BLaER1 treated with 17β-estradiol and CSF1 and Interleukin-3, amounts not matched to agents 10 nM and 100 nM (cell line): Measurements from ENCODE around the gene SOD2.
"Not testable (repeated sequence)": the region's sequence is repeated elsewhere in the genome, so short reads cannot be mapped to it uniquely, and the experiment has no call there.

ENCODE experiments used
- H3K27ac ChIP-seq, 11 experiments: shearing (Covaris generic); formaldehyde crosslinking; 2 replicates each; pipeline ENCODE4 v1.8.1; 2022
- H3K27me3 ChIP-seq, 11 experiments: shearing (Covaris generic); formaldehyde crosslinking; 2 replicates each; pipeline ENCODE4 v1.8.1; 2022
- H3K36me3 ChIP-seq, 11 experiments: shearing (Covaris generic); formaldehyde crosslinking; 2 replicates each; pipeline ENCODE4 v1.8.1; 2022
- H3K4me1 ChIP-seq, 10 experiments: shearing (Covaris generic); formaldehyde crosslinking; 2 replicates each; pipeline ENCODE4 v1.8.1; 2022
- H3K4me2 ChIP-seq, 11 experiments: shearing (Covaris generic); formaldehyde crosslinking; 2 replicates each; pipeline ENCODE4 v1.8.1; 2022
- H3K4me3 ChIP-seq, 10 experiments: shearing (Covaris generic); formaldehyde crosslinking; 2 replicates each; pipeline ENCODE4 v1.8.1; 2022
- H3K9ac ChIP-seq, 11 experiments: shearing (Covaris generic); formaldehyde crosslinking; 2 replicates each; pipeline ENCODE4 v1.8.1; 2022
- H3K9me3 ChIP-seq, 11 experiments: shearing (Covaris generic); formaldehyde crosslinking; replicated peaks in 1 of 11; 2 replicates each; pipeline ENCODE4 v1.8.1; 2022
- H4K20me1 ChIP-seq, 11 experiments: shearing (Covaris generic); formaldehyde crosslinking; 2 replicates each; pipeline ENCODE4 v1.8.1; 2022
- Cebpa-rat ChIP-seq, 11 experiments: shearing (Covaris generic); IDR thresholded peaks; 2 replicates each; pipeline ENCODE4 v1.8.1; 2022

Gene SOD2

DNA sequence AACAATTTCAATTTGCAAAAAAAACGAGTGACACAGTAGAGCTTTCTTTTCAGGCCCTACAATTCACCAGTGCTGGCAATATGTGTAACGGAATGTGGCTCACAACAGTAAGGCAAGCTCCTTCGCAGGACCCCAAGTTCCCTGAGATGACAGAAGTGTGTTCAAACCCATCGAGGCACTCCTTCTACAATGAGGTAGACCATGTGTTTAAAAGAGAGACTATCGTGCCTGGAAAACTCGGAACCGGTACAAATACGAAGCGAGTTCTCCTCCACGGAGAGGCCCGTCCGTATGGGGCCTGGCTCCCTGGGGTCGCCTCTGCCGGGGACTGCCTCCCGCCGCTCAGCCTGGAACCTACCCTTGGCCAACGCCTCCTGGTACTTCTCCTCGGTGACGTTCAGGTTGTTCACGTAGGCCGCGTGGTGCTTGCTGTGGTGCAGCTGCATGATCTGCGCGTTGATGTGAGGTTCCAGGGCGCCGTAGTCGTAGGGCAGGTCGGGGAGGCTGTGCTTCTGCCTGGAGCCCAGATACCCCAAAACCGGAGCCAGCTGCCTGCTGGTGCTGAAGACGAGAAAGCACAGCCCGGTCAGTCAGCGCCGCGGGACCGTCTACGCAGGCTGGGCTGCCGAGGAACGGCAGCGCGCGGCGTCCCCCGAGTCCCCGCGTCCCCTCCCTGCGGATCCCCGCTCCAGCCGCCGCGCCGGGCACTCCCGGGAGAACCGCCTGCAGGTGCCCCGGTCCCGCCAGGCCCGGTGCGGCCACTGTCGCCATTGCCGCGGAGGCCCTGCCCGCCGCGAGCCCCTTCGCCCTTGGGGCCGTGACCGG, 526 bp downstream of the SOD2 start:
- H3K9ac ChIP-seq, result peak overlapping the region; percentile 90 to 98 (median 96)
- H3K4me3 ChIP-seq, result peak overlapping the region; percentile 87 to 98 (median 94)
- no peak for TF ChIP-seq Cebpa-rat (IDR thresholded peaks at IDR 0.05)

DNA sequence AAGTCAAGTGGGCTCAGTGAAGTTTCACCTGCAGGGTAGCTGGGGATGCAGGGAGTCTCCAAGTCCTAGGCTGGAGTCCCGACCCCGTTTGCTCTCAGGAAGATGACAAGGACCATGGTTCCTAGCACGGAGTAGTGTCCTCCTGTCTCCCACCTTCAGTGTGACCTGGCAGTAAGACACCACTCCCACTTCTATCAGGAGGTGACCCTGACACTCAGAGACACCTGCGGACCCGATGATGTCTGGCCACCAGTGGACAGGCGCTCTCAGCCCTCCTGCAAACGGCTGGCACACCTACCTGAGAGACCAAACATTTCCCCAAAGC, 1.1 kb downstream of the SOD2 start:
- no peak for TF ChIP-seq Cebpa-rat (IDR thresholded peaks at IDR 0.05)
- H3K4me1 ChIP-seq, result peaks cover 43 to 60% (median 57%) of the 10 kb centered on the region in 10 experiments
- H3K4me2 ChIP-seq, result peak overlapping the region; percentile 53 to 98 (median 91)
- peak overlapping the region; percentile 87 to 98 (median 94) for H3K4me3 ChIP-seq
- H3K9me3 ChIP-seq, result no peaks in the 10 kb centered on the region
- peak overlapping the region; percentile 88 to 98 (median 93) for H3K27ac ChIP-seq
- H4K20me1 ChIP-seq, result peaks cover 14 to 57% (median 47%) of the 10 kb centered on the region in 11 experiments; a peak in 21 of 22 replicates
- peaks cover 34 to 57% (median 42%) of the 10 kb centered on the region in 11 experiments for H3K36me3 ChIP-seq
- H3K27me3 ChIP-seq, result no peaks in the 10 kb centered on the region
- H3K9ac ChIP-seq, result peak overlapping the region; percentile 90 to 98 (median 96)

More for the DNA sequence above, 526 bp downstream of the SOD2 start:
- H3K27me3 ChIP-seq, result no peaks in the 10 kb centered on the region
- H3K36me3 ChIP-seq, result peaks cover 28 to 51% (median 36%) of the 10 kb centered on the region in 11 experiments
- H3K4me1 ChIP-seq, result peaks cover 46 to 65% (median 60%) of the 10 kb centered on the region in 10 experiments
- H3K27ac ChIP-seq, result peak overlapping the region; percentile 88 to 98 (median 93)
- peak overlapping the region; percentile 53 to 98 (median 91) for H3K4me2 ChIP-seq
- H3K9me3 ChIP-seq, result no peaks in the 10 kb centered on the region
- peaks cover 14 to 51% (median 41%) of the 10 kb centered on the region in 11 experiments; a peak in 21 of 22 replicates for H4K20me1 ChIP-seq

DNA sequence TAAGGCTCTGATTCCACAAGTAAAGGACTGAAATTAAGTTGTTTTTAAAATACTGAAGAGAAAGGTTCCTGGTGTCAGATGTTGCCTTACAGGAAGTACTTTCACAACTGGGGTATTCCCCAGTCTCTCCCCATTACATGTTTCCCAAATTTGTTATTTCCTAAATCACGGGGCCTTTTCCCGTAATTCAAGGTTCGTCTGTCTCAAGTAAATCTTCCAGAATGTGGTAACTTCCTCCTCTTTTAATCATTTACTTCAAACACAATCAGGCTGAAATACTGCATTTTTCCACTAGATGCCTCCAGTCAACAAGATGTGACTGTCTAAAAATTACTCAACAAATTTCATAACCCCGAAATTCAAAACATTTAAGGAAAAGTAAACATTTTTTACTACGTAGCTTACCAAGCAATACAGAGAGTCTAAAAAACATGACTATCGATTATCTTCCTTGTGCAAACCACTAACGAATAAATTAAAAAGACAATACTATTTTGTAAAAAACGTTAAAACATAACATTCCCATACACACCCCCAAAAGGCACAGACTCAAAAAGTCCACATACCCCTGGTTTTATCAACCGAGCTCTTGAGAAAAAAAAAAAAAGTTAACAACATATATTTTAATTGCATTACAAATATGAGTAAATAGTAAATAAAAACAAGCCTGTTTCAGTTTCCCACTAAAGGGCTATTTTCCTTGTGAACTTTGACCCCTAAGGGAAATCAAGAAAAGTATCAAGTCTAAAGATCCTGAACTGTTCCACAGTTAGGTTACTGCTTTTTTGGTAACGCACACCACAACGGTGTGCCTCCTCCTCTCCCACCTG, 1.7 kb downstream of the SOD2 start:
- H3K9ac ChIP-seq, result peak overlapping the region; percentile 90 to 98 (median 96)
- H4K20me1 ChIP-seq, result peaks cover 14 to 62% (median 53%) of the 10 kb centered on the region in 11 experiments; a peak in 21 of 22 replicates
- H3K36me3 ChIP-seq, result peaks cover 39 to 63% (median 48%) of the 10 kb centered on the region in 11 experiments
- peak overlapping the region; percentile 53 to 98 (median 91) for H3K4me2 ChIP-seq
- no peaks in the 10 kb centered on the region for H3K9me3 ChIP-seq
- no peaks in the 10 kb centered on the region for H3K27me3 ChIP-seq
- H3K4me1 ChIP-seq, result peaks cover 38 to 60% (median 55%) of the 10 kb centered on the region in 10 experiments
- peak overlapping the region; percentile 88 to 98 (median 93) for H3K27ac ChIP-seq
- H3K4me3 ChIP-seq, result peak overlapping the region; percentile 87 to 98 (median 94)
- TF ChIP-seq Cebpa-rat (IDR thresholded peaks at IDR 0.05), result peak in 5 of 11 experiments; percentile 47 to 70 (median 54); a peak in 8 of 22 replicates

DNA sequence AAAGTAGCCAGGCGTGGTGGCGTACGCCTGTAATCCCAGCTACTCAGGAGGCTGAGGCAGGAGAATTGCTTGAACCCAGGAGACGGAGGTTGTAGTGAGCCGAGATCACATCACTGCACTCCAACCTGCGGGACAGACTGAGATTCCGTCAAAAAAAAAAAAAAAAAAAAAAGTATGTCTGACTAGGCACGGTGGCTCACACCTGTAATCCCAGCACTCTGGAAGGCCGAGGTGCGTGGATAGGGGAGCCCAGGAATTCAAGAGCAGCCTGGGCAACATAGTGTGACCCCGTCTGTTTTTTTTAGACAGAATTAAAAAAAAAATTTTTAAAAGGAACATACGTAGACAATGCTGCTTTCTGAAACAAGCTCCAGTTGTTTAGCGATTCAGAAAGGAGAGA, 2.9 kb downstream of the SOD2 start:
- H3K27me3 ChIP-seq, H3K9me3 ChIP-seq: not testable (repeated sequence)
- H3K4me2 ChIP-seq, result peak overlapping the region in 9 of 11 experiments; percentile 19 to 99 (median 48); a peak in 14 of 22 replicates
- peaks cover 52 to 75% (median 60%) of the 10 kb centered on the region in 11 experiments for H3K36me3 ChIP-seq
- peaks cover 17 to 72% (median 65%) of the 10 kb centered on the region in 11 experiments; a peak in 21 of 22 replicates for H4K20me1 ChIP-seq
- peak overlapping the region in 8 of 11 experiments; percentile 3 to 98 (median 50); a peak in 13 of 22 replicates for H3K9ac ChIP-seq
- peaks cover 30 to 60% (median 43%) of the 10 kb centered on the region in 10 experiments for H3K4me1 ChIP-seq
- peak overlapping the region in 5 of 10 experiments; percentile 56 to 96 (median 93); a peak in 9 of 20 replicates for H3K4me3 ChIP-seq
- H3K27ac ChIP-seq, result peak overlapping the region in 10 of 11 experiments; percentile 7 to 98 (median 89); a peak in 15 of 22 replicates

DNA sequence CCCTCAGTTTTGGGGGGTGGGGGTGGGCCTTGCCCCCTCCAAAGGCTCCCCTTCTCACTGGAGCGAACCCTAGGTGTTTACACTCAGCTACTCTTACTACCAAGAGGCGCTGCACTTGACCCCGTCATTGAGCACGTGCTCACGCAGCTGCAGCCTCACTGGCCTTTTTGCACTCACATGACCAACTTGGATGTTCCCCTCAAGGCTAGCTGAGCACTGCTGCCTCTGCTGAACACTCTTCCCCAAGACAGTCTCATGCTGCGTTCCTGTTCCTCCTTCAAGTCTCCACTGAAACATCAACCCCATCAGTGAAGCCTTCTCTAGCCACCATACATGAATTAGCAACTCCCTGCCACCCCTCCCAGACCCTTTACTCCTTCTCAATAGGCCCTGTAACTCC, 4.0 kb downstream of the SOD2 start:
- Histone ChIP-seq H4K20me1 (peaks cover 17 to 83% (median 74%) of the 10 kb centered on the region in 11 experiments; a peak in 21 of 22 replicates), H3K4me3 (peak overlapping the region in 4 of 10 experiments; percentile 56 to 96 (median 94); a peak in 8 of 20 replicates), H3K27me3 (no peaks in the 10 kb centered on the region), H3K27ac (peak overlapping the region in 8 of 11 experiments; percentile 13 to 98 (median 65); a peak in 13 of 22 replicates), H3K9me3 (no peaks in the 10 kb centered on the region), H3K36me3 (peaks cover 63 to 86% (median 72%) of the 10 kb centered on the region in 11 experiments), H3K4me1 (peaks cover 19 to 64% (median 32%) of the 10 kb centered on the region in 10 experiments), H3K4me2 (peak overlapping the region in 9 of 11 experiments; percentile 21 to 99 (median 48); a peak in 15 of 22 replicates), H3K9ac (peak overlapping the region in 7 of 11 experiments; percentile 8 to 98 (median 59); a peak in 14 of 22 replicates)
- TF ChIP-seq Cebpa-rat (IDR thresholded peaks at IDR 0.05), result no peak

DNA sequence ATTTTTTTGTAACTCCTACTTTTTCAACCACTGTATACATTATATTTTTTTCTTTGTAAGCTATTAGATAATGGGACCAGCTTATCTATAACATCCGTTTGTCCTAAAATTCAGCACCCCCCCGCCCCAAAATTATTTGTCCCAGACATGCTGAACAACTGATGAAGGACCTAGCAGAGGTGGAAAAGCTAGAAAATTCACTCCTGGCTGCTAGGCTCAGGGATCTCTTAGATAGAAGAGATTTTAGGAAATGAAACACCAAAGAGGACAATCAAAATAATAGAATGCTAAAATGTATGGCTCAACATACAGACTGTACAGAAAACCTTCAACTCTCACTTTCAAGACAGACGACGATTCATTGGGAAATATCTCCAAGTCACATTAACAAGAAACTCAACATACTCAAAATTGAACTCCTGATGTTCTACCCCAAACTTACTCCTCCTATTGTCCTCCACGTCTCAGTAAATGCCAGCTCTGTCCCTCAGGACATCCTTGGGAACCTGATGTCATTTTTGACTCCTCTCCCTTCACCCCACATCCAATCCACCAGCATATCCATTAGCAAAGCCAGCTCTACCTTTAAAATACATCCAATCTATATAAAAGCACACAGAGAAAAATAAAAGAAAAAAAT, 4.7 kb downstream of the SOD2 start:
- H3K9ac ChIP-seq, result peak overlapping the region in 6 of 11 experiments; percentile 31 to 98 (median 78); a peak in 12 of 22 replicates
- H3K36me3 ChIP-seq, result peaks cover 69 to 93% (median 78%) of the 10 kb centered on the region in 11 experiments

DNA sequence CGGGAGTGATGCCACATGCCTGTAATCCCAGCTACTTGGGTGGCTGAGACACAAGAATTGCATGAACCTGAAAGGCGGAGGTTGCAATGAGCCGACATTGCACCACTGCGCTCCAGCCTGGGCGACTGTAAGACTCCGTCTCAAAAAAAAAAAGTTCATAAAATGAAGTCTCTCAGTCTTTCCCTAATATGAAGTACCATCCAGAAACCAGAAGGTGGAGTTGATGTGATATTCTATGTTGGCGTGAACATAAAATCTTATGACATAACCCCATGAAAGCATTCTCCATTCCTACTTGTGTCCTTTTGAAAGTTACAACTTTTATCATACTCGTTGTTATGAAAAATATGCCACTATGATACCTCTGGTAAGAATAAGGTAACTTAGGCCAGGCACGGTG, 5.7 kb downstream of the SOD2 start:
- Histone ChIP-seq H3K9me3 (no peaks in the 10 kb centered on the region), H4K20me1 (peaks cover 20 to 93% (median 78%) of the 10 kb centered on the region in 11 experiments; a peak in 21 of 22 replicates), H3K4me1 (peaks cover 15 to 80% (median 28%) of the 10 kb centered on the region in 10 experiments), H3K4me2 (peak overlapping the region in 5 of 11 experiments; percentile 5 to 99 (median 88); a peak in 8 of 22 replicates), H3K4me3 (peak overlapping the region in 3 of 10 experiments; percentile 93 to 96 (median 94); a peak in 6 of 20 replicates), H3K9ac (peak overlapping the region in 3 of 11 experiments; percentile 97 to 98 (median 97); a peak in 6 of 22 replicates), H3K27me3 (no peaks in the 10 kb centered on the region), H3K36me3 (peaks cover 79 to 97% (median 88%) of the 10 kb centered on the region in 11 experiments), H3K27ac (peak overlapping the region in 1 of 11 experiments; percentile 44; a peak in 1 of 22 replicates)
- no peak for TF ChIP-seq Cebpa-rat (IDR thresholded peaks at IDR 0.05)

More for the DNA sequence above, 4.7 kb downstream of the SOD2 start:
- H3K27ac ChIP-seq, result peak overlapping the region in 7 of 11 experiments; percentile 13 to 98 (median 94); a peak in 11 of 22 replicates
- H3K4me3 ChIP-seq, result peak overlapping the region in 4 of 10 experiments; percentile 56 to 96 (median 94); a peak in 6 of 20 replicates
- H4K20me1 ChIP-seq, result peaks cover 17 to 89% (median 78%) of the 10 kb centered on the region in 11 experiments; a peak in 21 of 22 replicates
- peaks cover 15 to 70% (median 28%) of the 10 kb centered on the region in 10 experiments for H3K4me1 ChIP-seq
- H3K4me2 ChIP-seq, result peak overlapping the region in 9 of 11 experiments; percentile 21 to 99 (median 48); a peak in 15 of 22 replicates
- no peaks in the 10 kb centered on the region for H3K27me3 ChIP-seq
- H3K9me3 ChIP-seq, result no peaks in the 10 kb centered on the region
- no peak for TF ChIP-seq Cebpa-rat (IDR thresholded peaks at IDR 0.05)
